Smooth muscle cell of trachea (primary cell): ENCODE data around the gene GSG1. TPM values are rescaled to one million over a fixed set of nuclear protein-coding genes. Genes with fewer than 3 reads are reported as not detected.

Experiments
- total RNA-seq: library from RNA; depleted of rRNA; stranded (reverse); fragments of >200 nt; gene quantifications from 2 replicates; pipeline ENCODE4 v1.2.1, GENCODE V29; 2014

Gene GSG1
- total RNA-seq: 0.44 and 0.66 TPM in 2 replicates

GRCh38 chr12:13103391-13104033, at the start of gene GSG1:
Gene GSG1, minus strand, starts transcription at chr12:13103667. Its CDS starts 155 bp downstream, at chr12:13103512.

GRCh38 chr12:13044002-13044905, 59.2 kb downstream of the GSG1 start, which contains the start of gene FAM234B:
Gene FAM234B, plus strand, starts transcription at chr12:13044381. Its CDS starts 23 bp downstream, at chr12:13044404.

Other genes with a start within 250 kb of the GSG1 start
- gene GPRC5A, start 212.1 kb downstream of the GSG1 start, total RNA-seq: 3.1 and 10.3 TPM in 2 replicates
- 0.15 TPM in 1 of 2 replicates, not detected in the other for gene GPRC5D, start 151.5 kb downstream of the GSG1 start, total RNA-seq
- 29.4 and 29.8 TPM in 2 replicates for gene HEBP1, start 103.4 kb downstream of the GSG1 start, total RNA-seq
- 8.3 and 10.8 TPM in 2 replicates for gene FAM234B, start 59.3 kb downstream of the GSG1 start, total RNA-seq
- gene EMP1, start 93.1 kb upstream of the GSG1 start, total RNA-seq: 84.7 and 237 TPM in 2 replicates